ENCODE measurements around the gene TAF4.
"Not testable (repeated sequence)": the region's sequence is repeated elsewhere in the genome, so short reads cannot be mapped to it uniquely, and the experiment has no call there.

The TAF4 gene

GRCh38 chr20:62065674-62066338 is at the start of gene TAF4:
Gene TAF4 (minus strand): TSS chr20:62065881. CDS start chr20:62065810, 71 bp downstream.
- DNase-seq (ENCODE audit: low spot score), result peak; percentile 84

- DNase-seq (ENCODE audit: low spot score), result no peak
These were observed 49.2 kb upstream of the TAF4 start for GRCh38 chr20:62114894-62115293.

- DNase-seq (ENCODE audit: low spot score), result no peak
These were observed 46.7 kb upstream of the TAF4 start for GRCh38 chr20:62112368-62112767.

GRCh38 chr20:62111148-62111547 is 45.5 kb upstream of the TAF4 start:
- no peak for DNase-seq (ENCODE audit: low spot score)

GRCh38 chr20:62105592-62105991 is 39.9 kb upstream of the TAF4 start:
- DNase-seq (ENCODE audit: low spot score), result no peak

GRCh38 chr20:62104791-62105345 is 39.2 kb upstream of the TAF4 start:
- DNase-seq (ENCODE audit: low spot score), result no peak

- no peak for DNase-seq (ENCODE audit: low spot score)
These were observed 38.6 kb upstream of the TAF4 start for GRCh38 chr20:62104234-62104789.

- no peak for DNase-seq (ENCODE audit: low spot score)
These were observed 38.0 kb upstream of the TAF4 start for GRCh38 chr20:62103508-62104233.

GRCh38 chr20:62101078-62101477 is 35.4 kb upstream of the TAF4 start:
- DNase-seq (ENCODE audit: low spot score), result no peak

GRCh38 chr20:62097881-62098407 is 32.3 kb upstream of the TAF4 start:
- DNase-seq (ENCODE audit: low spot score), result no peak

- no peak for DNase-seq (ENCODE audit: low spot score)
These were observed 31.0 kb upstream of the TAF4 start for GRCh38 chr20:62096421-62097380.

- DNase-seq (ENCODE audit: low spot score), result no peak
These were observed 23.7 kb upstream of the TAF4 start for GRCh38 chr20:62089393-62089792.

GRCh38 chr20:62088258-62089127 is 22.8 kb upstream of the TAF4 start:
- peak; percentile 54 for DNase-seq (ENCODE audit: low spot score)

GRCh38 chr20:62087632-62088031 is 22.0 kb upstream of the TAF4 start:
- DNase-seq (ENCODE audit: low spot score), result no peak

GRCh38 chr20:62087227-62087626 is 21.5 kb upstream of the TAF4 start:
- no peak for DNase-seq (ENCODE audit: low spot score)

- DNase-seq (ENCODE audit: low spot score), result no peak
These were observed 19.5 kb upstream of the TAF4 start for GRCh38 chr20:62085206-62085605.

- not testable (repeated sequence) for DNase-seq (ENCODE audit: low spot score)
These were observed 18.5 kb upstream of the TAF4 start for GRCh38 chr20:62084224-62084623.

- no peak for DNase-seq (ENCODE audit: low spot score)
These were observed 17.6 kb upstream of the TAF4 start for GRCh38 chr20:62083312-62083711.

GRCh38 chr20:62080249-62080990 is 14.7 kb upstream of the TAF4 start:
- no peak for DNase-seq (ENCODE audit: low spot score)

- DNase-seq (ENCODE audit: low spot score), result no peak
These were observed 13.5 kb upstream of the TAF4 start for GRCh38 chr20:62079166-62079565.

All from hematopoietic multipotent progenitor cell treated with erythropoietin and hydrocortisone succinate and interleukin-3 and kit ligand, for 15 days (in vitro differentiated cells).